HG03354 (cell line): ENCODE data around the gene VSTM4.

Source experiments
- ATAC-seq: cut with Tn5 transposase; IDR thresholded peaks from one replicate; pipeline ENCODE4 v1.9.1; 2021; ENCODE audit warnings: mild to moderate bottlenecking; ENCODE audit not compliant: unreplicated experiment, poor library complexity, severe bottlenecking

The VSTM4 gene

DNA sequence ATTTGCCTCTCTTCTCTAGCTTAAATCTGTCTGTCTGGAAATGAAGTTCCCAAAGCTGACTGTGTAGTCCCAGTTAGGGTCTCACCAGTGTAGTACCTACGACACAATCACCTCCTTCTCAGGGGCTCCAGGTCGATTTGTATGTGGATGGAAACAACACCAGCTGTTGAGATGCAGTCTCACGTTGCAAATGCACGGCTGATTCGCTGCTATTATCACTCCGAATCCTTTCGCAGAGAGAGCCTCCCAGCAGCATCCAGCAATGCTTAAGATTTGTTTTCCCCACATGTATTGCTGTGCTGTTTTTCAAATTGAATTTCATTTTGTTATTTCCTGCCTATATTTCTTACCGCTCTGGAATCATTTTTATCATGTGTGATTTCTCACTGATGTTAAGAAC lies 16.3 kb downstream of the VSTM4 start:
- ATAC-seq: no peak

- no peak for ATAC-seq
These were observed 18.4 kb downstream of the VSTM4 start for GRCh38 chr10:49096890-49097445.

DNA sequence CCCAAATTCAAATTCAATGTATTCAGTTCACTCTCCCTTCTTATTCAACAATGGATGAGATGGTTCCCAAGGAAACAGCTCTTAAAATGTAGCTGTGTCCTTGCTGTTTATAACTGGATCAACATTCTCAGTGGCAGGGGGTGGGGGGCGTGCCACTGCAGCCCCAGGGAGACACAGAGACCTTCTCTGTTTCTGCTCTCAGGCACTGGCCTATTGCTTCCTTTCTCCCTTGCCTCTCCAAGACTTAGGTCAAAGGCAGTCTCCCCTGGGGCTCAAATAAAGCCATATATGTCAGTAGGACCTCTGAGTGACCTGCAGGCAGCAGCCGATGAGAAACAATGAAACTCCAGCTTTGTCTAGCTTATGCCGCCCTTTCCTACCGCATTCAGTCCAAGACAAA lies 20.7 kb downstream of the VSTM4 start:
- ATAC-seq: no peak

- no peak for ATAC-seq
These were observed 21.4 kb downstream of the VSTM4 start for GRCh38 chr10:49093922-49094321.

- no peak for ATAC-seq
These were observed 22.8 kb downstream of the VSTM4 start for GRCh38 chr10:49092477-49092876.

- ATAC-seq: no peak
These were observed 23.7 kb downstream of the VSTM4 start for GRCh38 chr10:49091450-49092210.

GRCh38 chr10:49090696-49091380 lies 24.5 kb downstream of the VSTM4 start:
- no peak for ATAC-seq

DNA sequence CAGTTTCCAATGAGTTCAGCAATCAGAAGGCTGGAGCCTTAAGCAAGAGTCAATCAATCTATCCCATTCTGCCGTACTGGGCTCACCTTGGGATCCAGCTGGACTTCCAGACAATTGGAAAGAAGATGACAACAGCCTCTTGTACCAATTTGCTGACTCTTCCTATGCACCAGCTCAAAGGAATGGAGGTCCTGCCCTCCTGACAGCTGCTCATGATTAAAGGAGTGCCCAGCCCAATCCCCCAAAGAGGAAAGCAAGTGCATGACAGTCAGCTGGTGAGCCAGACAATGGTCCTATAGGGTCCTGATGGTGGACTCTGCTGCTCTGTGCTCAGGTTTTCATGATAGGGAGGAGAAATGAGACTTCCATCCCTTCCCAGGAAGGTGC lies 25.1 kb downstream of the VSTM4 start:
- no peak for ATAC-seq

- no peak for ATAC-seq
These were observed 25.6 kb downstream of the VSTM4 start for GRCh38 chr10:49089557-49090188.

DNA sequence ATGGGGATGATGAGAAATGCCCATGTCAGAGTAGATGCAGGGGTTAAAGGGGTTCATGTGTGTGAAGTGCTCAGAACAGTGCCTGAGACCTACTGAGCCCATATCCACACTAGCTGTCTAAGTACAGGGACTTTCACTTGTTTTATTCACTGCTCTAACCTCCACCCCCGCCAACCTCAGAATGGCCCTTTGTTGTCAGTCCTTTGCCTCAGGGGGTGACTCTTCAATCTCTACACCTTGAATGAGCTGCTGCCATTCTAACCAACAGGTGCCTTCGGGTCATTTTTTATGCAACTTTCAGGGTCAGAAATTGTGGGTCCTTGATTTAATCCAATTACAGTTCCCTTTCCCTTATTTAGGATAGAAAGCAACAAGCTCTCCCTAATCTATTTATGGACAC lies 26.2 kb downstream of the VSTM4 start:
- ATAC-seq: no peak

DNA sequence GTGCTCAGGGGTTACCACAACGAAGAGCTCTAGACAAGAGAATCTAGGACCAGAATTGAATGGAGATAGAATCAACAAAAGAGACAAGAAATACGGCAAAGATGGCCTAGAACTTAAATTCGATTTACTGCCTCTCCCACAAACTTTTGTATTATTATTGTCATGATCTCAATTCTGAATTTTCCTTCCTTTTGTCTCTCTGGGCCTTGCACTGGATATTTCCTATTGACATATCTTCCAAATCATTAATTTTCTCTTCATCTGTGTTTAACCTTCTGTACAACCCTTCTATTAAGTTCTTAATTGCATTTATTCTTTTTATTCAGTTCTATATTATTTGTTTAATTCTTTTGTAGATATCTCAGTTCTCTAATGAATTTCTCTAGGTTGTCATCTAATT lies 28.4 kb downstream of the VSTM4 start:
- no peak for ATAC-seq

DNA sequence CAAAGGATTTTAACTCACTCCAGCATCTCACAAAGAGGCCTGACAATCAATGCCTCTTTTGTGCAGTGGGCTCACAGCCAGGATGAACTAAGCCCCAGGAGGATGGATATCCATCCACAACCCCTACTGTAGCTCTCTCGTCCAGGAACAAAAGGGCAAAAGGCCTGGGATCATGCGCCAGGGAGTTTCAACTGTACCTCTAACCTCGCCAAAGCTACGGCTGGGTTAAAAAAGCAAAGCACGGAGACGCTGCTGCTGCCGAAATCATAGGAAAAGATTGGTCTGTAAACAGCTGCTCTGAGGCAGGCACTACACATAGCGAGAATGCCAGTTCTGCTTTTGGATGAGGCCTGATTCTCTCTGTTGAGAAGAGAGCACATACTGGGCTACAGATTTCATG lies 32.1 kb downstream of the VSTM4 start:
- ATAC-seq: no peak

GRCh38 chr10:49082766-49083165 lies 32.6 kb downstream of the VSTM4 start:
- ATAC-seq: no peak

DNA sequence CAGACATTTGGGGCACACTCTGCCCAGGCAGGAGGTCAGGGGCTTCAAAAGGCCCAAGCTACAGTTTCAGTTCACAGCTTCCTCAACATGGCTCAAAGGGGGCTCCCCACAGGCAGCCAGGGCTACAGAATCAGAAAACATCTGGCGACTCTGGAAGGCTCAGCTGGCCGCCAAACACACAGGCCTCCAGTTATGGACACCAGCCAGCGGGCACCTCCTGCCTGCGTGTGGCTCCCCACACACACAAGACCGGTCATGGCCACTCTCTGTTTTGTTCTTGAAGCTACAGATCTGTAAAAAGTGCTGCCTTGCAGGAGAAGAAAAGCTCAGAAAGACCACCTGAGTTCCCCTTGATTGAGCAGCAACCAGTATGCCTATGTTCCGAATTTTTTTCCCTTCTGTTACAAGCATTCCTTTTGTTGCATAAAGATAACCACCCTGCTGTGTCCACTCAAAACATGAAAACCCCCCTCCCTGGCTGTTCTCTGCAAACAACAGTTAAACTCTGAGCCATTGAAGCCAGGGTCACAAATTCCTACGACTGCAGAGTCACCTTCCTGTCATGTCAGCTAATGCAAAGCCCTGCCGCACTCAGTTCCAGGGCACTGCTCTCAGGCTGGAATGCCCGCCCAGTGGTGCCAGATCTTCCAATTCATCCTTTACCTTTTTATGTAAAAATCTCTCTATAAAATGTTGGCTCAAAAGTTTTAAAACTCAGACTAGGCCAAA lies 33.6 kb downstream of the VSTM4 start:
- no peak for ATAC-seq

GRCh38 chr10:49080965-49081364 lies 34.4 kb downstream of the VSTM4 start:
- ATAC-seq: no peak

GRCh38 chr10:49080071-49080470 lies 35.3 kb downstream of the VSTM4 start:
- ATAC-seq: no peak

DNA sequence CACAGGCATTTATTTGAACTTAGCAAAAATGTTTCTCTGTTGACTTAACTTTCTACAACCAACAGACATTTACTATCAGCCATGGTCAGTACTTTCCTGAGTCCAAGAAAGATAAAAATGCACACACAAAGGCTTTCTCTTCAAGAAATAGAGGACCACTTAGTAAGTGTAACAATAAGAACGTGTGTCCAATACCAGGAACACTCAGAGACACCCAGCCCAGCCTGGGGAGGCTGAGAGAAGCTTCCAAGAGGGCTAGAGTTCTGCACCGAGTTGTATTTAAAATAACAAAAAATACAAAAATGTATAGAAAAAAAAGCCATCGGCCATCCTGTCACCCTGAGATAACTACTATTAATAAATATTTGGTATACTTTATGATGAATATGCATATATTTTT lies 35.8 kb downstream of the VSTM4 start:
- no peak for ATAC-seq

DNA sequence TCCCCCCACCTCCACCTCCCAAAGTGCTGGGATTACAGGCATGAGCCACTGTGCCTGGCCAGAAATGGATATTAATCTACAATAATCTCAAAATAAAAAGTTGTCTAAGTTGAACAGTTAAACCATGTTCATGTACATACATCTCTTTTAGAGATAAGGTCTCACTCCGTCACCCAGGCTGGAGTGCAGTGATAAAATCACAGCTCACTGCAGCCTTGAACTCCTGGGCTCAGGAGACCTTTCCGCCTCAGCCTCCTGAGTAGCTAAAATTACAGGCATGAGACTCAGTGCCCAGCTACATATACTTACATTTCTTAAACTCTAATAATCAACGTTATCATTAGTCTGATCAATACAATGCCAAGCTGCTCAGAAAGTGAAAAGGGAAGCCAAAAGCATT lies 36.2 kb downstream of the VSTM4 start:
- ATAC-seq: no peak

GRCh38 chr10:49078433-49078832 lies 36.9 kb downstream of the VSTM4 start:
- ATAC-seq: no peak
